ENCODE results near the gene CCSER2.
"Not testable (repeated sequence)": the region's sequence is repeated elsewhere in the genome, so short reads cannot be mapped to it uniquely, and the experiment has no call there.

The CCSER2 gene

DNA sequence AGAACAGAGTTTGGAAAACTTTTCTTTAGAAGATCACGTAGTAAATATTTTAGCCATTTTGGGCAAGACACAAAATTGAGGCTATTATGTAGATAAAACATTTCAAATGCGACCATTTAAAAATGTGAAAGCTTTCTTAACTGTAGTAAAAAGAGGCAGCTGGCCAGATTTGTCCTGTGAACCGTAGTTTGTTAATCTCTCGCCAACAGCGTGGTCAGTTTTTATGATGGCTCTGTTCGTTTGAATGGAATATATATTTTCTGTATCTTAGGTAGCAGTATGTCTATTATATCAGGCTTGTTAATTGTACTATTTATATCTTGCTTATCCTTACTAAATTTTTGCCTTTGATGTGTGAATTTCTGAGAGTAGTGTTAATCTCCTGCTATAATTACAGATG is 124.9 kb downstream of the CCSER2 start:
- DNase-seq (ENCODE audit: low read depth) = no peak

GRCh38 chr10:84456126-84456525 is 127.7 kb downstream of the CCSER2 start:
- DNase-seq (ENCODE audit: low read depth) = no peak

GRCh38 chr10:84460520-84460919 is 132.1 kb downstream of the CCSER2 start:
- no peak for DNase-seq (ENCODE audit: low read depth)

DNA sequence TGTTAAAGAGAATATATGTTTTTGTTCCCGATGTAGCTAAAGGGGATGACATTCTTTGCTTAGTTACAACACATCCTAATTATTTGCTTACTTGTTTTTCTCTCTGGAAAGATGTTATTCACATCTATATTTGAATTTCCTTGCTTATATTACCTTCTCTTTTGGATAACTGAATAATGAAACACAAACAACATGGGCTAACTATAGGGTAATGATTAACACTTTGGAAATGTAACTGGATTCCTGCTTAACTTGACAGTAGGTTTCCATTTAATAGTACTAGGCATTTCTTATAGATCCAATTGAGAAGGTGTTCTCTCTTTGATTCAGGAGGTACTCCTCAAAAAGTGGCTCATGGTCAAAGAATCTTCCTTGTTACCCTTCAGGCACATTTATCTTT is 141.1 kb downstream of the CCSER2 start:
- no peak for DNase-seq (ENCODE audit: low read depth)

- no peak for DNase-seq (ENCODE audit: low read depth)
Observed at GRCh38 chr10:84473136-84473535, 144.7 kb downstream of the CCSER2 start.

DNA sequence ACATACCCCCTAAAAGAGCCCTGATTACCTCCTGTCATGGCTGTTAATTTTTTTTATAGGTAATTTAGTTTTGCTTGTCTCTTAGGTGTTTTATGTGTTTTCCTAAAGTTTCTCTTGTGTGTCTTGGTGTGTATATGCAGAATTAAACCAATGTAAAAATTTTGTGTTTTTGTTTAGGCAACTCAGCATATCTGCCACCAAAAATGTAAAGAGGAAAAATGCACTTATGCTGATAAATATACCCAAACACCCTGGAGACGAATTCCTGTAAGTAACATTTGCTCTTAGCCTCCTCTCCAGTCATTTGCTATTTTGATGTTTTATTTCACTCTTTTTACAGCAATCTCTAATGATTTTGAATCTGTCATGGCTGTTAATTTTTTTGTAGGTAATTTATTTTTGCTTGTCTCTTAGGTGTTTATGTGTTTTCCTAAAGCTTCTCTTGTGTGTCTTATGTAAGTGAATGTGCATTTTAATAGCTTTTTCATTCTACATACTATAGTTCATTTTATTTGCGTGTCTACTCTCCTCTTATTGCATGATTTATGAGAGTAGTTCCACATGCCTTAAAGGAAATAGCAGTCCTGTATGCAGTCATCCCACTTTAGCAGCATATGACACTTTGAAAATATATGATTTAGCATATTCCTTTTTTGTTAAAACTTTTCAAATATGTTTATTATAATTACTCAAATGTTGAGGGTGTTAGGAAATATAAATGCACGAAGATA is 149.2 kb downstream of the CCSER2 start:
- no peak for DNase-seq (ENCODE audit: low read depth)

GRCh38 chr10:84478151-84478550 is 149.8 kb downstream of the CCSER2 start:
- DNase-seq (ENCODE audit: low read depth) = no peak

- DNase-seq (ENCODE audit: low read depth) = no peak
Observed at GRCh38 chr10:84478679-84479078, 150.3 kb downstream of the CCSER2 start.

GRCh38 chr10:84484541-84484940 is 156.2 kb downstream of the CCSER2 start:
- DNase-seq (ENCODE audit: low read depth) = no peak

DNA sequence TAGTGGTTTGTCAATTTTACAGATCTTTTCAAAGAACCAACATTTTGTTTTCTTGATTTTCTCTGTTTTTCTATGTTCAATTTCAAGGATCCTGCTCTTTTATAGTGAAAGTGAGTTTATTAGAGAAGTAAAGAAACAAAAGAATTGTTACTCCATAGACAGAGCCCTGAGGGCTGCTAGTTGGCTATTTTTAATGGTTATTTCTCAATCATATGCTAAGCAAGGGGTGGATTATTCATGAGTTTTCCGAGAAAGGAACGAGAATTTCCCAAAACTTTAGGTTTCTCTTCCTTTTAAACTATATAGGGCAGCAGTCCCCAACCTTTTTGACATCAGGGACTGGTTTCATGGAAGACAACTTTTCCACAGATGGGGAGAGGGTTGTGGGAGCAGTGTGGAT is 165.0 kb downstream of the CCSER2 start:
- DNase-seq (ENCODE audit: low read depth) = no peak

DNA sequence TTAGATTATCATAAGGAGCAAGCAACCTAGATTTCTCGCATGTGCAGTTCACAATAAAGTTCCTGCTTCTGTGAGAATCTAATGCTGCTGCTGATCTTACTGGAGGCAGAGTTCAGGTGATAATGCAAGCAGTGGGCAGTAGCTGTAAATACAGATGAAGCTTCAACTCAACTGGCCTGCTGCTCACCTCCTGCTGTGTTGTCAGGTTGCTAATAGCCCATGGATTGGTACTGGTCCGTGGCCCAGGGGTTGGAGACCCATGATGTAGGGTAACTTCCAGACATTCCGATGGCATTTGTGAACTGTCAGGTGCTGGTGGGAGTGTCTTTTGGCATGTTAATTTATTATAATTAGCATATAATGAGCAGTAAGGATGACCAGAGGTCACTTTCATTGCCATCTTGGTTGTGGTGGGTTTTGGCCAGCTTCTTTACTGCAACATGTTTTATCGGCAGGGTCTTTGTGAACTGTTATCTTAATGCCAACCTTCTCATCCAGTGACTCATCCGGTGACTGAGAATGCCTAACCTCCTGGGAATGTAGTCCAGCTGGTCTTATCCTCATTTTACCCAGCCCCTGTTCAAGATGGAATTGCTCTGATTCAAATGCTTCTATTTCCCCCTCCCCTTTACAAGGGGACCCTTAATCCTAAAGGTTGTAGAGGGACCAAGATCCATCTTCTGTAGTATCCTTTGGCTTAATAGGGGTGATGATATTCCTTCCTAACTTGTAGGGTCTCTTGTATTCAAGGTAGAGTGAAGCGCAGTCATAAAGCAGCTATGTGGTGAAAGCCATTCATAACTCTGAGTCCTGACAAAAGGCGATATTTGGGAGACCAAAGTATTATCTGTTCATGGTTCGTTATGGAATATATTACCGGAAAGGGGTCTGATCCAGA is 165.8 kb downstream of the CCSER2 start:
- DNase-seq (ENCODE audit: low read depth) = no peak

DNA sequence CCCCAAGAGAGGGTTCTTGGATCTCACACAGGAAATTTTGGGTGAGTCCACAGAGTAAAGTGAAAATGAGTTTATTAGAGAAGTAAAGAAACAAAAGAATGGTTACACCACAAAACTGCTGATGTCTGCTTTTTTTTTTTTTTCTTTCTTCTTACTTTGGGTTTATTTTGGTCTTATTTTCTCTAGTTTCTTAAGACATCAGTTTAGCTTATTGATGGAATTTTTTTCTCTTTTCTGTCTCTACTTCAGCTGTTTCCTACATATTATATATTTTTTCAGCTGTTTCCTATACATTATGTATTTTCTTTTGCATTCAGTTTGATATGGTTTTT is 166.4 kb downstream of the CCSER2 start:
- no peak for DNase-seq (ENCODE audit: low read depth)

DNA sequence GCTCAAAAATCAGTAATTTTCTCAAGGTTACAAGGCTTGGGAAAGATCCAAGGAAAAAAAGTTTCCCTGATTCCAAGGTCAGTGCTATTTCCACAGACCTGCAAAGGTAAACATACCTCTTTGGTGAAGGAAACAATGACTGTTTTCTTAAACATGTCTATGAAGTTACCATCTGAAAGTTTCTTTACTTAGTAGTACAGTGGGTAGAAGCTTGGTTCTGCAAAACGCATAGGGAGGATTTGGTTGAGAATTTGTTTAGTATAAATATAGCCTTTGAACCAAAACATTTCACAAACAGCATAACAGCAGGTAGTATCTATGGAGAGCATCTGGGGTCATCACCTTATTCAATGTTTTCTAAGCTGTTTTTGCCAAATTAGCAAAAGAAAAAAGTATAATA is 169.6 kb downstream of the CCSER2 start:
- no peak for DNase-seq (ENCODE audit: low read depth)

DNA sequence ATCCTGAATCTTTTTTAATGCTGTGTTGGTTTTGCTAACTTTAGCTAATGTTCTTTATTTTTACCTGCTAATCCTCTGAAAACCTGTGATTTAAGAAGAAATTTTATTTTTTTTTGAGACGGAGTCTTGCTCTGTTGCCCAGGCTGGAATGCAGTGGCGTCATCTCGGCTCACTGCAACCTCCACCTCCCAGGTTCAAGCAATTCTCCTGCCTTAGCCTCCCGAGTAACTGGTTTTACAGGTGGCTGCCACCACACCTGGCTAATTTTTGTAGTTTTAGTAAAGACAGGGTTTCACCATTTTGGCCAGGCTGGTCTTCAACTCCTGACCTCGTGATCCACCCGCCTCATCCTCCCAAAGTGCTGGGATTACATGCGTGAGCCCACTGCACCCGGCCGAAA is 170.7 kb downstream of the CCSER2 start:
- DNase-seq (ENCODE audit: low read depth) = not testable (repeated sequence)

GRCh38 chr10:84499846-84500245 is 171.5 kb downstream of the CCSER2 start:
- no peak for DNase-seq (ENCODE audit: low read depth)

DNA sequence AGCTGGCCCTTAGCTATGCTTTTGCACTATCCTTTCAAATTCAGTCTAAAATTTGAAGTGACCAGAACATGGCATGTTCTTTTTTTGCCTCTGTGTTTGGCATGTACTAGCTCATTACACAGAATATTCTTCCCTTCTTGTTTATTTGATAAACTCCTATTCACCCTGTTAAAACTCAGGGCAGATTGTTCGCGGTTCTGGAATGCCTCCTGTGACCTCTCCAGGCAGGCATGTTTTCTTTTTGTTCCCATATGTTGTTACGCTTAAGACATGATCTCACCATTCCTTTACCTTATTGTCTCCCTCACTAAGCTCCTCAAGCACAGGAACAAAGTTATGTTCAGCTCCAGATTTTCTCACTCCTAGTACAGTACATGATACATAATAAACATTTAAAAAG is 181.7 kb downstream of the CCSER2 start:
- no peak for DNase-seq (ENCODE audit: low read depth)

GRCh38 chr10:84511106-84511505 is 182.7 kb downstream of the CCSER2 start:
- no peak for DNase-seq (ENCODE audit: low read depth)

DNA sequence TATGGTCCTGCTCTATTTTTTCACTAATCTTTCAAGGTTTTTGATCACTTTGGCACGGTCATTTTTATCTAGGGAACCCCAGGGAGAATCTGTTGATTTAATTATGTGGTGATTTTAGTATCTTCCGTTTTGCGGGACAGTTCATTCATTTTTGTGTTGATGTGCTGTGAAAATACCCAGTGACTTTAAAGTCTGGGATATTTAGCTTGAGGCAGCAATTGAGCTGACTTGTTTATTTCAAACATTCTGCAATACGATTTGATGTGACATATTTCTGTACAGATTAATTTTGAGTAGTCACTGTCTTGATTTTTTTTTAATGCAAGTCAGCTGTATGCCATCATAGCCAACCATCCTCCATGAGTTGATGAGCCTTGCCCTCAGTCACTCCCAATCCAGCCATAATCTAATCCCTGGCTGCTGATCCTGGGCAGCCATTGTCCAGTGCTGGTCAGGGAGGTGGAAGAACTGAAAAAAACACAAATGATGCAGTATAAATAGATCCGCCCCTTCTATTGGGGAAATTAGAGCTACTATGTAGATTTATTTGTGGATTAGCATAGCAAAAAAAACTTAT is 183.4 kb downstream of the CCSER2 start:
- no peak for DNase-seq (ENCODE audit: low read depth)

GRCh38 chr10:84517554-84517953 is 189.2 kb downstream of the CCSER2 start:
- no peak for DNase-seq (ENCODE audit: low read depth)

DNA sequence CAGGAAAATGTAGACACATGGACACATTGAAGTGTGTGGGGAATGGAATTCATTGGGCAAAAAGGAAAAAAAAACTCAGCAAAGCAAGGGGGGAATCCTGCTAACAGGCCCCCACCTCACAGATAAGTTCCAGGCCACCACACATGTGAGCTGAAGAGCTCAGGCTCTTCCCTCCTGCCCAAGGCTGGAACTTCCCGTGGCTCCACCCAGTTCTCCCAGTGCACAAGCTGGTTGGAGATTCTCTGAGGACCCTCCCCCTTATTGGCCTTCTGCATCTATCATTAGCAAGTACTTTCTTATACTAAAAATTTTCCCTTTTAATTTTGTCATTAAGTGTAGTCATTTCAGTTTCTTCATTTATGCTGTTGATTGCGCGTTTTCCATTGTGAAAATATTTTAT is 190.8 kb downstream of the CCSER2 start:
- DNase-seq (ENCODE audit: low read depth) = no peak

GRCh38 chr10:84521013-84521412 is 192.6 kb downstream of the CCSER2 start:
- no peak for DNase-seq (ENCODE audit: low read depth)

GRCh38 chr10:84521468-84521867 is 193.1 kb downstream of the CCSER2 start:
- no peak for DNase-seq (ENCODE audit: low read depth)

Measured in activated T-cell treated with anti-CD3 and anti-CD28 coated beads for 24 hours (primary cell).